Fibroblast of the aortic adventitia (primary cell): ENCODE measurements around the gene SHB. TPM values are rescaled to one million over a fixed set of nuclear protein-coding genes. Genes with fewer than 3 reads are reported as not detected.

Experiments
- DNase-seq: peaks from one replicate; pipeline ENCODE4 v3.0.0-alpha.2; 2010; ENCODE audit warnings: low read depth
- H3K4me3 ChIP-seq: 2 replicates; pipeline ENCODE4 v1.5.1; 2011; ENCODE audit warnings: low read depth, mild to moderate bottlenecking, control low read depth, low read length, moderate library complexity
- CTCF ChIP-seq: IDR thresholded peaks from 2 replicates; pipeline ENCODE4 v1.5.1; 2011; ENCODE audit warnings: mild to moderate bottlenecking, low read length, control low read depth, inconsistent platforms; ENCODE audit not compliant: insufficient read depth
- total RNA-seq: library from RNA; depleted of rRNA; stranded (reverse); fragments of >200 nt; gene quantifications from 2 replicates; pipeline ENCODE4 v1.2.3, GENCODE V29; 2012; ENCODE audit warnings: low replicate concordance

Gene SHB
- total RNA-seq, 1 donor = 26.5 TPM

GRCh38 chr9:37917313-37917731 lies 151.7 kb downstream of the SHB start:
- no peak for DNase-seq
- no peak for TF ChIP-seq CTCF
- H3K4me3 ChIP-seq = no peak overlapping the region

GRCh38 chr9:37916471-37917312 lies 152.3 kb downstream of the SHB start:
- no peak overlapping the region for H3K4me3 ChIP-seq
- no peak for TF ChIP-seq CTCF
- no peak for DNase-seq

- TF ChIP-seq CTCF = no peak
- no peak overlapping the region for H3K4me3 ChIP-seq
- no peak for DNase-seq
Observed at GRCh38 chr9:37915911-37916470, 153.0 kb downstream of the SHB start.

GRCh38 chr9:37914701-37915358 lies 154.2 kb downstream of the SHB start:
- TF ChIP-seq CTCF = no peak

GRCh38 chr9:37914154-37914551 lies 154.9 kb downstream of the SHB start:
- DNase-seq = no peak
- TF ChIP-seq CTCF = no peak
- no peak overlapping the region for H3K4me3 ChIP-seq

More at GRCh38 chr9:37914701-37915358, 154.2 kb downstream of the SHB start:
- no peak for DNase-seq
- no peak overlapping the region for H3K4me3 ChIP-seq

GRCh38 chr9:37913480-37914153 lies 155.4 kb downstream of the SHB start:
- DNase-seq = peak; percentile 72
- H3K4me3 ChIP-seq = no peak overlapping the region
- TF ChIP-seq CTCF = peak; percentile 98
